T47D (cell line): ENCODE data around the gene AIG1.
"Not testable (repeated sequence)": the region's sequence is repeated elsewhere in the genome, so short reads cannot be mapped to it uniquely, and the experiment has no call there.

ENCODE experiments used
- DNase-seq, 2 experiments: peaks; one replicate each; pipeline versions ENCODE4 v3.0.0 to v3.0.0-alpha.2; 2011 to 2012; ENCODE audit warnings: low read depth in 1 of 2, low spot score in 1 of 2
- JUND ChIP-seq: IDR thresholded peaks from 2 replicates; pipeline ENCODE4 v1.6.1; 2012; ENCODE audit warnings: low read depth
- in situ Hi-C: cut with HindIII; loops from 2 replicates; pipeline ENCODE4 v1.10.0; 2016; ENCODE audit warnings: low sequenced_read_pairs, low pct_unique_long_range_greater_than_20kb

The AIG1 gene

GRCh38 chr6:143232849-143233248 is 172.2 kb downstream of the AIG1 start:
- in situ Hi-C loops: no loop called here
- TF ChIP-seq JUND: no peak
- peak in 1 of 2 experiments; percentile 44 for DNase-seq

- no peak for TF ChIP-seq JUND
- in situ Hi-C loops: no loop called here
- DNase-seq: no peak
Measured at GRCh38 chr6:143233554-143234285, 173.0 kb downstream of the AIG1 start.

DNA sequence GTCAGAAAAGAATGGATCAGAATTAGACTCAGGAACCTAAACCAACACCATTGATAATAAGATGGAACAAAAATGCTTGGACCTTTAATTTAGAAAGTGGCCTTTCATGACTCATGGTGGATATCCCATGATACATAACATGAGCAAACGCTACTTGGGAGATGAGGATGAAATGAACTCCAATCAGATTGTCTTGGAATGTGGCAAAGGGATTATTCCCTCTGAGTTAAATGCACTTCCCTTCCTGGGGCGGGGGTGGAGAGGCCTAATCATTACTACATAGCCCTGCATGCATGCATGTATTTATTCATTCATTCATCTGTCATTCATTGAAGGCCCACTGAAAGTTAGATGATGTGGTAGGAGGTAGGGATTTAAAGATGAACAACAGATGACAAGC is 174.0 kb downstream of the AIG1 start:
- no peak for DNase-seq
- in situ Hi-C loops: no loop called here
- TF ChIP-seq JUND: no peak

- in situ Hi-C loops: no loop called here
- no peak for TF ChIP-seq JUND
- no peak for DNase-seq
Measured at GRCh38 chr6:143236151-143236798, 175.6 kb downstream of the AIG1 start.

DNA sequence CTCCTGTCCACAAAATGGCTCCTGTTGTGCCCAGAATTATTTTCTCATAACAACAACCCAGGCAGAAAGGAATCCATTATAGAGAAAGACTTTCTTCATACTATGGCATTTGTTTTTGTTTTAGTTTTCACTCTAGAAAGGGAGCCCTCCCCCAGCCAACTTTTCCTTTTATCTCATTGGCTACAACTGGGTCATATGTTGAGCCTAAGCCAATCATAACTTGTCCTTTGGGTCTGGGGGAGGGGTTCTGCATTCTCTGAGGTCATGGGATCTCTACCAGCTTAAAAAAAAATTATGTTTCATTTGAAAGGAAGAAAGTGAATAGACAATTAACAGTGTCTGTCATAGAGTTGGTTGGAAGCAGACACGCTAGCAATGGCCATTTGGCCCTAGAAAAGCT is 177.6 kb downstream of the AIG1 start:
- no peak for DNase-seq
- in situ Hi-C loops: no loop called here
- TF ChIP-seq JUND: no peak

- no peak for DNase-seq
- in situ Hi-C loops: no loop called here
- TF ChIP-seq JUND: no peak
Measured at GRCh38 chr6:143241111-143241510, 180.4 kb downstream of the AIG1 start.

GRCh38 chr6:143241911-143242310 is 181.2 kb downstream of the AIG1 start:
- in situ Hi-C loops: no loop called here
- TF ChIP-seq JUND: no peak
- no peak for DNase-seq

GRCh38 chr6:143243786-143244185 is 183.1 kb downstream of the AIG1 start:
- TF ChIP-seq JUND: no peak
- DNase-seq: no peak
- in situ Hi-C loops: no loop called here

DNA sequence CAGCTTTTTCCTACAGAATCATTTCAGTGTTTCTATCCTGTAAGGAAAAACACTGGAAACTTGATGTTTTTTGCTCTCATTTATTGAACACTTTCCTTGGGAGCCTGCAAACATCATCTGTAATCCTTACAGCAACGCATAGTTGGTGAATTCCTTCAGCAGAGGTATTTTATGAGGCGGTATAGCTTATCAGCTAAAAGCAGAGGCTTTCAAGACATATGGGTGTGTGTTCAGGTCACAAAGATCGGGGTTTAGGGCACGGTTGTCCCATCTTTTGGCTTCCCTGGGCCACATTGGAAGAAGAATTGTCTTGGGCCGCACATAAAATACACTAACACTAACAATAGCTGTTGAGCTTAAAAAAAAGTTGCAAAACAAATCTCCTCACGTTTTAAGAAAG is 185.0 kb downstream of the AIG1 start:
- in situ Hi-C loops: no loop called here
- no peak for DNase-seq
- no peak for TF ChIP-seq JUND

DNA sequence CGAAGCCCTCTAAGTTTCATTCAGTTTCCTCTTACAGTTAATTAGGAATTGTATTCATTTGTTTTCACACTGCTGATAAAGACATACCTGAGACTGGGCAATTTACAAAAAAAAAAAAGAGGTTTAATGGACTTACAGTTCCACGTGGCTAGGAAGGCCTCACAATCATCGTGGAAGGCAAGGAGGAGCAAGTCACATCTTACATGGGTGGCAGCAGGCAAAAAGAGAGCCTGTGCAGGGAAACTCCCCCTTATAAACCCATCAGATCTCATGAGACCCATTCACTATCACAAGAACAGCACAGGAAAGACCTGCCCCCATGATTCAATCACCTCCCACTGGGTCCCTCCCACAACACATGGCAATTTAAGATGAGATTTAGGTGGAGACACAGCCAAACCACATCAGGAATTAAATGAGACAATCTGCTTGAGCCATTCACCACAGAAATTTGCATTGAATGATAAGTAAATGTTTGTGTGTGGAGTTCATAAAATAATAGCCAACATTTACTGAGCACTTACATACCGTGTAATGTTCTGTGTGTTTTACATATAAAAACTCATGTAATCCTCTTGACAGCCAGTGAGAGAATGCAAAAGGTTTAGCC is 185.6 kb downstream of the AIG1 start:
- in situ Hi-C loops, DNase-seq: not testable (repeated sequence)

DNA sequence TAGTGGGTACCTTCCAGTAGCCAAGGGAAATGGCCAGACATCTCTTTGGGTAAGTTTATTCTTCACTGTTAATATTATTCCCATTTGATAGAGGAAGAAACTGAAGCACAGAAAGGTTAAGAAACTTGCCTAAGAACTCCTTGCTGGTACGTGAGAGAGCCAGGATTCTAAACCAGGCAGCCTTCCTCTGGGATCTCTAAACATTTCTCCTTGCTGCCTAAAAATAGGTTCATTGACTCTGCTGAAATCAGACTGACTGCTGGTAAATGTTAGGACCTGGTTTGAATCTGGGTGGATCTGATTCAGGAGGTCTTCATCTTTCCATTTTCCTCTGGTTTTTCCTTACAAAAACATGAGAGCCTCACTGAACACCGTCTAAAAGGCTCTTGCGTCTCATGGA is 186.9 kb downstream of the AIG1 start:
- in situ Hi-C loops: no loop called here
- no peak for DNase-seq
- no peak for TF ChIP-seq JUND

DNA sequence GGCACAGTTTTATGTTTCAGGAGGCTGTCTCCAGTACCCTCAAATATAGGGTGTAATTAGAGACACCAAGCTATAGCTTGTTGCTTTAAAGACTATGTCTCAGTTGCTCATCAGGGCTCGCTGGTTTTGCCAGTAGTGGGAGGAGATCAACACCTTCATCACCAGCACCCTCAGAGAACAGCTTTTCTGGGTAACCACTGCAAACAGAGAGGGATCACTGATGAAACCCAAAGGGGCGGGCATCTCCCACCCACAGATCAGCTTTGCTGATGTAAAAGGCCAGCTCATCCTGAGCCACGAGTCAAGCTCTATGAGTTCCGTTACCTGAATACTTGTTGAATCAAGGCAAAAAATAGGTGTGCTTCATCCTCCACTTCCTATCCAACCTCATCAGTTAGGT is 187.7 kb downstream of the AIG1 start:
- no peak for TF ChIP-seq JUND
- in situ Hi-C loops: no loop called here
- no peak for DNase-seq

- no peak for DNase-seq
- TF ChIP-seq JUND: no peak
- in situ Hi-C loops: no loop called here
Measured at GRCh38 chr6:143251288-143251687, 190.6 kb downstream of the AIG1 start.
